IPS-NIHi11 (cell line): ENCODE results near the gene APOH.
A peak's percentile ranks its signal among the peaks of the same experiment; 100 is the strongest.

Source experiments
- DNase-seq: peaks from one replicate; pipeline ENCODE4 v3.0.0; 2012; ENCODE audit warnings: mixed read lengths, low spot score

The APOH gene

DNA sequence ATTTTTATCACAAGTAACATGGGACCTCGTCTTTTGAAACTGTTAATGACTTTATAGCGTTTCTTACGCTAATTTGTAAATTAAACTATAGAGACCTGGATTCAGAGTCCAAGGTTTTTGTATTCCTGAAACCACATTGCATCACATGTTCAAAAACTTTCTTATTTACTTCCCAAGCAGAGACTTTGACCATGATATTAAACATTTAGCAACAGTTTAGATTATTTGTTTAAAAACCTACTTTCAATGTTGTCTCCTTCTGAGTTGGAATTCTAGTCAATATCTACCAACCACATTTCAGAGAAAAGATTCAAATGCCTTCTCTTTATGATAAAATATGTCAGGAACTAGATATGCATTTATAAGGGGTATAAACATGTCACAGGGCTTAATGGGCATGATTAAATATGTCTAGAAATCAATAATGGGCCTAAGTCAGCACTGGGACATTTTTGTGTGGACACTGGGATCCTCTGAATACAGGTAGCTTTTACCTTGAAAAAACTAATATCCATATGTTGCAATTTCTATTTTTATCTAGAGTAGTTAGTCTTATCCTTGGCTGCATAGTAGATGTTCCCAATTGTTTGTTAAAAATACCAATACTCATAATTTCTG is 6.3 kb upstream of the APOH start:
- no peak for DNase-seq

DNA sequence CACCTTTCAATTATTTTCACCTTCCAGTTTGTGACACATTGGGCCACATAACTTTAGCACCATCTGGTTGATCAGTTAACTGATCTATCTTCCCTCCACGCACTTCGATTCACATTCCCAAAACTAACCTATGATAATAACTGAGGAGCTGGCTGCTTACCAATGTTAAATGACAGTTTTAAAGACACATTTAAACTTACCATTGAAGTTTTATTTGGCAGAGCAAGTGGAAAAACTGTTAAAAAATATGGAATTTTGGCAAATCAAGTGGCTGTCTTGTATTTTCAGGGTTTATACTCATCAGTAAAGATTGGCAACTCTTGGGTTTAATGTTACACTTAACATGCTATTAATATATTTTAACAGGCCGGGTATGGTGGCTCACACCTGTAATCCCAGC is 5.4 kb upstream of the APOH start:
- no peak for DNase-seq

DNA sequence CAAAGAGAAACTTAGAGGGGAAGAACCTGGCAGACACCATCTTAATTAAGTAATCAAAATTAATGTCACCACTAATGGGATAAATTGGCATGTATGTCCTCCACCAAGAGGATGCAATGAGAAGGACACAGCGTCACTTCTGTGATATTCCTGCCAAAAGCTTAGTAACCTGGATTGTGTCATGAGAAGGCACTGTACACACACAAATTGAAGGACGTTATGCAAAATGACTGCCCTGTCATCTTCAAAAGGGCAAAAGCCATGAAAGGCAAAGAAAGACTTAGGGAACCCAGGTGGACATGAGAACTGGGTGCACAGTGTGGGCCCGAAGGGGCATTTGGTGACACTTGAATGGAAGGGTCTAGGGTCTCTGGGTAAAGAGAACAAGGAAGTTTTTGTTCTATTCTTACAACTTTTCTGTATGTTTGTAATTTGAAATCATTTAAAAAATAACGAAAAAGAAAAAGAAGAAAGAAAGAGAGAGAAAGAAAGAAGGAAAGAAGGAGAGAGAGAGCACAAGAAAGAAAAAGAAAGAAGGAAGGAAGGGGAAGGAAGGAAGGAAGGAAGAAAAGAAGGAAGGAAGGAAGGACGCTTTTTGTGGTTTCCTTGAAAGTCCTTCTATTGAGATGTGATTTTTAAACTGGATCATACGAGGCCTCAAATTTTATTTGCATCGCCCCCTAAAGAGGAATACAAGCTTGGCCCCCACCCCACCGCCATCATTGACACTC is 4.0 kb upstream of the APOH start:
- no peak for DNase-seq

DNA sequence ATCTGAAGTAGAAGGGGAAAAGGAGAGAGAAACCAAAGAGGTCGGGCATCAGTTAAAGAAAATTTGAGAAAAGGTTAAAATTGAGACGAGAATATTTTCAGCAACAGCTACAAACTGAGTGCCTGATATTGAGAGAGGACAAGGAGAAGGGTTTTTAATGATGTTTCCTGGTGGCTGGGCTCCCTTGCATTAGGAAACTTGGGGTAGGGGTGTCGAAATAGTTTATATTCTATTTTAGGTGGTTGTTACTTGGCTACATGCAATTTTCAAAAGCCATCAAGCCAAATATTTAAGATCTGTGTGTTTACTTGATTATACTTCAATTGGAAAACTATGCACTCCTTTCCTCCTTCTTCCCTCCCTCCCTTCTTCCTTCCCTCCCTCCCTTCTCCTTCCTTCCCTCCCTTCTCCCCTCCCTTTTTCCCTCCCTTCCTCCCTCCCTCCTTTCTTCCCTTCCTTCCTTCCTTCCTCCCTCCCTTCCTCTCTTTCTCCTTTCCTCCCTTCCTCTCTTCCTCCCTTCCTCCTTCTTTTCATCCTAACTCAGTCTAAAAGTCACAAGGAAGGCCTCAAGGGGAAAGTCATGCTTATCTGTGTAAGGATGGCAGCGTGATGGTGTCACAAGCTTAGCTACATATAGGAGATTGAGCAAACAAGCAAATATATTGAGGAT is 1.8 kb upstream of the APOH start:
- DNase-seq = no peak

DNA sequence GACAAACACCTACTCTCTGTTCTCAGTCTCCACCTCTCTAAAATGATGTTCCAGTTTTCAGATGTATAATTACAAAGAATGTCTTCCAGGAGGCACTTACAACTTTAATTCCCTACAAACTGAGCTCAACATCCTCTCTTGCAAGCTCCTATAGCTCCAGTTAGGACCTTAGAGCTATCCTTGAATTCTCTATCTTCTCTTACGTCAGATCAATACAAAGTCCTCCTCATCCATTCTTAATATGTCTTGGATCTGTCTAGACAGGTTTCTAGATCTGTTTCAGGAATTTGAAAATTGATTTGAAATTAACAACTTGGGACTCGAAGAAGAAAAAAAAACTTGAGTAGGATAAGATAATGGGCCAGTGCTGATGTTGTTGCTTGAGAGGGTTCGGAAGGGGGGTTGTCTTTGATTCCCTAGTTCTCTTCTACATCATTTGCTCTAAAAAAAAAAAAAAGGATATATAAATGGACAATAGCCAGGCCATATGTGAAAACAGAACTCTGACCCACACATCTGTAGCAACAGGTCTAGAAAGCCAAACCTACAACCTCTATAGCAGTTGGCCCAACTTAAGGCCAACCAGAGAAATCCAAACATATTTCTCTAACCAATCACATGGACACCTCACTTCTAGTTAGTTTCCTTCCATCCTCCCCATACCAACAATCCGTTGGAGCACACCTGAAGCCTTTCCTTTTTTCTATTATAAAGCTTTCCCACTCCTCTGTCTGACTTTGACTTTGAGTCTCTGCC is 746 bp upstream of the APOH start:
- no peak for DNase-seq

DNA sequence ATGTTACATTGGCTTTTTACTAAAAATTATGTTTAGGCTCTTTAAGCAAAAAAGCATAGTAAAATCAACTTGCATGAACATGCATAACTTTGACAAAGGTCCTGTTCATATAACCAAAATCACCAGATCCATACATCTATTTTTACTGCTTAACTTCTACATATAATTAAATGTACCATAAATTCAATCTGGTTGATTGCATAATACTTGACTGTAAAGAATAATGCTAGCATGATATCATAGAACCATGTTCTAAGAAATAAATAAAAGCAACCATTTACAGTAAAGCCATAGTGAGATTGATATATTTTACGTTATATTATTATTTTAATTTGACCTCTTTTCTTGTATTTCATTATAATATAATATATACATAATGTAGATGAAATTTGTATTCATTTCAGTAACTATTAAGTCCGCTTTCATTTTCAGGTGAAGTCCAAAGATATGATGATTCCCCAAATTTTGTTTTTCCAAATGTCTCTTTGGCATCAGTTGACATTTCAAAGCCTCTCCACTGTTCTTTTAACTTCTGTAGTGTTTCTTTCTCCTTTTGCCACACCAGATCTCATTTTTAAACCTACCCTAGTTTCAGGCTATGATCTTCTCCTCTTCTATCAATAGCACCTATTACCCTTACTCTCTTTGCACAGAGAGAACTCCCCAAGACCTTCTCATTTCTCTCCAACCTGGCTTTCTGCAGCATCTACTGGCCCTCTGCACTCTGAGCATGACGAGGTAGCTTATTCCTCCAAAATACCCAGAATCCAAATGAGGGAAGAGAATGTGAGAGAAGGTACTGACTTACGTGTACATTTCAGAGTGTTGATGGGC is 1.8 kb downstream of the APOH start:
- no peak for DNase-seq

DNA sequence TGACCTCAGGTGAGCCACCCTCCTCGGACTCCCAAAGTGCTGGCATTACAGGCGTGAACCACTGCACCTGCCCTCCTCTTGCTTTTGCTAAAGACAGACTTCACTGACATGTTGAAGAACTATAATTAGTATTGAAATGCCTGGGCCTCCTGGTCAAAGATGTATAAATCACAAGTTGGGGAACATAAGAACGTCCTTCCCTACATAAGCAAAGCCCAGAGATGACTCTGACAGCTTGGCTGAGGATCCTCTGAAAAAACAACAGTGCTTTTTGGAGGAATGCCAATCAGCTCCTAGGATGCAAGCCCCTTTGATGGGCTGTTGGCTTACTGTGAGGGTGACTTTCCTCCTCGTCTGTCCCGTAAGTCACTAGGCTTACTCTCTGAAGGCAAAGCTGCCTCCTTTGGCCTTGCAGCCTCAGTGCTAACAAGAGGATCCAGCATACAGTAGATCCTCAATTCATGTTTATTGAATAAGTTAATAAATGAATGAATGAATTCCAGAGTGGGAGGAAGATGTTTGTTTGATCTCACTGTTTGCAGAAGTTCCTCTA is 6.3 kb downstream of the APOH start:
- DNase-seq = no peak

DNA sequence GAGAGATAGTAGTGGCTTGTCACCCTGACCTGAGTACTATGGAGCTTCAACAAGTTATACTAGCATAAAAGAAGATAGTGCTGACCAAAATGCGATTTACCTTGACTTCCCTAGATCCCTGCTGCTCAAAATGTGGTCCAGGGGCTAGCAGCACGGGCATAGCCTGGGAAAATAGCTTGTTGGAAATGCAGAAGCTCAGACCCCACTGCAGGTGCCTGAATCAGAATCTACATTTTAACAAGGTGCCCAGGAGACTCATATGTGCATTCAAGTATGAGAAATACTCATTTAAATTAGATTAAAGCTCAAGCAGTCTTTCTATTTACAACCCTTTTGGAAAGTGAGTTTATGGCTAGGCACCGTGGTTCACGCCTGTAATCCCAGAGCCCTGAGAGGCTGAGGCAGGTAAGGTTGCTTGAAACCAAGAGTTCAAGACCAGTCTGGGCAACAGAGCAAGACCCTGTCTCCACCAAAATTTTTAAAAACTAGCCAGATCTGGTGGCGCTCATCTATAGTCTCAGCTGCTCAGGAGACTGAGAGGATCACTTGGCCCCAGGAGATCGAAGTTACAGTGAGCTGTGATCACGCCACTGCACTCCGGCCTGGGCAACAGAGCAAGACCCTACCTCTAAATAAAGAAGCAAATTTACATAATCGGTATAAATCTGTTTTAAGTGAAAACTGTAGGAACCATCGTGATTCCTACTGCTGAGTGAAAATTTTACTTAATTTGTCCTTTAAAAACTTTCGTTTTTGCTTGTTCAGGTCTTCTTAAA is 7.3 kb downstream of the APOH start:
- DNase-seq = no peak

DNA sequence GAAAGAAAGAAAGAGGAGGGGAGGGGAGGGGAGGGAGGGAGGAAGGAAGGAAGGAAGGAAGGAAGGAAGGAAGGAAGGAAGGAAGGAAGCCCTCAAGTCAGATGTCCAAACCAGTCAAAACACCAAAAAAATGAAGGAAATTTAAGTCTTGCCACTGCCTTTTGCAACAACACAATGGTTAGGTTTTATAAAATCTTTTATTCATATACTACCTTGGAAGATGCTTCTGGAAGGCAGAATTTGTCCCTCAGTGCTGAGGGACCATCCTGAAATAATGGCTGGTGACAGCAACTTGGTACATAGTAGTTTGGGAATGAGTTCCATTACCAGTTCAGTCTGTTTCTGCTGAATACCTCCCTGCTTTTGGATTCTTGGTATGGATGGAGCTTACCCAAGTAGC is 7.9 kb downstream of the APOH start:
- no peak for DNase-seq

DNA sequence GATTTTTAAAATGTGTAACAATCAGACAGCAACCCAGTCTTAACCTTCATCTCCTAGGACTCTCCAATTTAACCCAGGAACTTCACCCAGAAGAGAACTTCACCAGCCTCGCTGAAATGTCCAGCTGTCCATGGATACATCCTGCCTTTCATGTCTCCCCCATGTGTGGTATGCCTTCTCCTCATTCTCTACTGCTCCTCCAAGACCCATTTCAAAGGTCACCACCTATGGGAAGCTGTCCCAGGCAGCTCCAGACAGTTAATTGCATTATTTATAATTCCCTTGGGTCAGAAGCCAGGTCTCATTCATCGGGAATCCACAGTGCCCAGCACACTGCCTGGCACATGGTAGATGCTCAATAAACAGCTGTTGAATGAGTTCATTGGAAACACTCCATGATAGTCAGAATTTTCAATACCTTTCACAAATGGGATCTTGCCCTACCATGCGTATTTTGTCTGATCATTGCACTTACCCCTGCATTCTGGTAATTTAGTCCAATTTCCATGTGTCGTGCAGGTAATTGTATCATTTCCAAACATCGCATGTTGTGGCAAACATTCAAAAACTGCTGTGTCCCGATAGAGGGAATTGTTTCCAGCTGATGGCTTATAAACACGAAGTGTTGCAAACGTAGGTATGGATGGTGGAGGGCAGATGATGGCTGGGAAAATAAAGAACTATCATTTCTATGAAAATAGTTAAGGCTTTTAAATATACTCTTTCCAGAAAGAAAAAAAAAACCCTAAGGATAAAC is 9.0 kb downstream of the APOH start:
- no peak for DNase-seq

DNA sequence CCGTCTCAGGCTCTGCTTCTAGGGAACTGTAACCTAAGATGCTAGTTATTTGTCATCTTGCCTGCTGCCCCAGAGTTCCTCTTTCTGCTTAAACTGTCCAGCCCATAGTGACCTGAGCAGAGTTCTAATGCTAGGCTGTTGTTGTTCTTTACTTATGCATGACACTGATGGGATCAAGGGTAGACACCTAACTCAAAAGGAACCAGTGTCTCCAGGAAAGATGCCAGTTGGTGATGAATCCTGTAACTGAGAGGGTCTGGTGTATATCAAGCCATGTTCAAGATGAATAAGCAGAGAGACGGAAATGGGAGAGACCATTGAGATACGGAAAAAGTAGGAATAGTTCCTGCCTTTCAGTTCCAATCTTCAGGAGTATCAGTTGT is 13.7 kb downstream of the APOH start:
- DNase-seq = no peak

DNA sequence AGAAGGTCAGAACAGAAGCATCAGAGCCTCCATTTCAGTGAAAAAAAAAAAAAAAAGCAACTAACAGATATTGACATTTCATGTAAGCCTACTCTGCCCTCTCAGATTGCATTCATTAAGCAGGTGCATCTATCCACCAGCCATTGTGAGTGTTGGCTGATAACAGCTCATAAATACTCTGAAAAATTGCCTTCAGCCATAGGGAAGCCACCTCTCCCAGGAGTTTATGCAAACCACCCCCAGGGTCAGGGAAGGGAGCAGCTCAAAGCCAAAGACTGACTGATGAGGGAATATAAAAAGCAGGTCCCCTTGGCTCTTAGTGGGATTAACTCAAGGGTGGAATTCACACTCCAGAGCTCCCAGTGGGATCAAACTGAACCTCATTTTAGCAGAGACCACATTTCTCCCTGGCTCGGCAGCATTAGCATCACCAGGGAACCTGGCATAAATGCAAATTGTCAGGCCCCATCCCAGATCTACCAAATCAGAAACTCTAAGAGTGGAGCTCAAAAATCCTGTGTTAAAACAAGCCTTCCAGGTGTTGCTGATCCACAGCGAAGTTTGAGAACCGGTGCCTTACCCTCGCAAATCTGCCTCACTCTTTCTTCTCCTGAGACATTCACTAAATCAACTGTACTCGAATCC is 14.2 kb downstream of the APOH start:
- DNase-seq = no peak

DNA sequence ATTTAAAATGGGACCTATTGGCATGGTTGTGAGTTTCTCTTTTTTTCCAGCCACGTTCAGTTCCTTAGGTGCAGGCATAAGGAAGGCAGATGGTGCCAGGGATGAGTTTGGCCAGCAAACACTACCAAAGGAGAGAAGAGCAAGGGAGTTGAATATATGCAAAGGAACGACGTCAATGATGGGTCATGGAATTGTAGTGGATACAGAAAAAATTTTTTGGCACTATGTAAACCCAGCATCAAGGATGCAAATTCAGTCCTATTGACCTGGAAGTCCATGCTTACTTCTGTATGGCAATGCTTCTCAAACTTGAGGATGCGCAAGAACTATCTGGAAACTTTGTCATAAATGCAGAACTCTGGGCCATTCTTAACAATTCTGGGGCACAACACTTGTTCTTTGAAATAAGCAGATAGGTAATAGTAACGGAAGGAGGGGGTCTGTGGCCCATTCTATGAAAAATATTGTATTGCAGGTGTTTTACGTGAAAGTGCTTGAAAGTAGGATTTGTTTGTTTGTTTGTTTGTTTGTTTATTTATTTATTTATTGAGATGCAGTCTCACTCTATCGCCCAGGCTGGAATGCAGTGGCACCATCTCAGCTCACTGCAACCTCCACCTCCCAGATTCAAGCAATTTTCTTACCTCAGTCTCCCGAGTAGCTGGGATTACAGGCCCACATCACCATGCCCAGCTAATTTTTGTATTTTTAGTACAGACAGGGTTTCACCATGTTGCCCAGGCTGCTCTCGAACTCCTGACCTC is 18.0 kb downstream of the APOH start:
- no peak for DNase-seq

DNA sequence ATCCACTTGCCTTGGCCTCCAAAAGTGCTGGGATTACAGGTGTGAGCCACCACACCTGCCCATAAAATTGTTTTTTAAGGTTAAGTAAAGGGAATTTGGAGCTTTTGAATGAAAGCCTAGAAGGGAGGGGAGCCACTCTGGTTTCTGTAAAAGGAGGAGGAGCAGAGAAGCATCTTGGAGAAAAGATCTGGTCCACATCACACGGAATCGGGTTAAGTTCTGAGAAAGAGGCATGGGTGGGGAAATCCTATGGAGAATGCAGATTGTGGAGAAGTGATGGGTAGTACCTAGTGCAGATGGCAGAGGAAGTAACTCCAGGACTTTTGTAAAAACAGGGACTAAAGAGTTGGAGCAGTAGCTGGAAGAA is 19.0 kb downstream of the APOH start:
- DNase-seq = no peak

DNA sequence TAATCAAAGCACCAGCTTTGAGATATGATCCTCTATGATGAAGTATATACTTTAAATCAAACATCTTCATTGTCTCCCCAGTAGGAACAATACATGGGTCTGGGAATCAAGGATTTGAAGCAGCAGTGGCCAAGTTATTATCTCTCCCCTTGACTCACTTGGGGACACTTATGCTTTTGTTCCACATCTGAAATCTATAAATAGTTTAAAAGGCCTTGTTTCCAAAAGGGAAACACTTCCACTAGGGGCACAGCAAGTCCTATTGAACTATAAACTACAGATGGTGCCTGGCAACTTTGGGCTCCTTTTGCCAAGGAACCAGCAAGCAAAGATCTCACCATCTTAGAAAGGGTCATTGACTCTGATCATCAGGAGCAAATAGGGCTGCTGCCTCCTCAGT is 21.3 kb downstream of the APOH start:
- DNase-seq = no peak

DNA sequence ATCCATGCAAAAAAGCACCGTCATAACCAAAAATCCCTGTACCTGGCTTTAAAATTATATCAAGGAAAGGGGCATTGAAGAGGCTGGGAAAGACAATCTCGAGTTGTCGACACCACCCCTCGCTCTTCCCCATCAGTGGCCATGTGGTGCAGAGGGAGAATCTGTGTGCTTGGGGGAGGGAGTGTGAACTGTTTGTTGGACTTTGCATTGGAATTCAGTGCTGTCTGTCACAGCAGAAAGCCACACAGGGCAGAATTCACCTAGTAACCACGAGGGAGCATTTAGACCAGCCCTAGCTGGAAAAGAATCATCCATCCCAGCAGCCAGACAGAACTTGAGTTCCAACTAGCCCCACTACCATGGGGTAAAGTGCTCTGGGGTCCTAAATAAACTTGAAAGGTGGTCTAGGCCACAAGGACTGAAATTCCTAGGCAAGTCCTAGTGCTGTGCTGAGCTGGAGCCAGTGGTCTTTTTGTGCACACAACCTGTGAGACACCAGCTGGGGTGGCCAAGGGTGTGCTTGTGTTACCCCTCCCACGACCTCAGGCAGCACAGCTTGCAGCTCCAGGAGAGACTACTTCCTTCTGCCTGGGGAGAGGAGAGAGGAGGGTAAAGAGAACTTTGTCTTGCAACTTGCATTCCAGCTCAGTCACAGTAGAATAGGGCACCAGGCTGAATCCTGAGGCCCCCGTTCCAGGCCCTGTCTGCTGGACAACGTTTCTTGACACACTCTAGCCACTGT is 25.8 kb downstream of the APOH start:
- DNase-seq = no peak

DNA sequence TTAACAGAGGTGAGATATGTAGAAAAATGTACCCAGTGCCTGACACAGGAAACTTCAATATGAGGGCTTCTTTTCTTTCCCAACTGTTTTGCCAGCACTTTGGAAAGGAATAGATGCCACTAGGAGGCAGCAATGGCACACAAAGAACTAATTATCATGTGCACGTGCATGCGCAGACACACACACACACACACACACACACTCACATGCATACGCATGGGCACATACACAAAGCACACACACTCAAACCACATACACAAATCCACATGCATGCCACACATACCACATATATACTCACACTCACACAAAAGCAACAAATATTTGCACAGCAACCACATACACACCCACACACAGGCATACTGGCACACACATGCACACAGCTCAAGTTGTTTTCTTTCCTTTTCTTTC is 28.5 kb downstream of the APOH start:
- peak; percentile 72 for DNase-seq

DNA sequence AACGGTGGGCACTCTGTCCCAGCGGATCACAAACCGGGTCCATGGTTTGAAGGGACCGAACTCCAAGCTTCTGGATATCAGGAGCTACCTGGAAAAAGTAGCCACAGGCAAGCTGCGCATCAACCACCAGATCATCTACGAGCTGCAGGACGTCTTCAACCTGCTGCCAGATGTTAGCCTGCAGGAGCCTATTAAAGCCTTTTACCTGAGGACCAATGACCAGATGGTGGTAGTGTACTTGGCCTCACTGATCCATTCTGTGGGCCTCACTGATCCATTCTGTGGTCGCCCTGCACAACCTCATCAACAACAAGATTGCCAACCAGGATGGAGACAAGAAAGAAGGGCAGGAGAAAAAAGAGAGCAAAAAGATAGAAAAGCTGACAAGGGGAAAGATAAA is 31.0 kb downstream of the APOH start:
- no peak for DNase-seq
